GM18499 (cell line): Measurements from ENCODE around the gene ZNF385D.

Experiments used
- ATAC-seq: cut with Tn5 transposase; IDR thresholded peaks from one replicate; pipeline ENCODE4 v1.9.1; 2021; ENCODE audit warnings: moderate number of reproducible peaks; ENCODE audit not compliant: insufficient read depth, unreplicated experiment

The ZNF385D gene

DNA sequence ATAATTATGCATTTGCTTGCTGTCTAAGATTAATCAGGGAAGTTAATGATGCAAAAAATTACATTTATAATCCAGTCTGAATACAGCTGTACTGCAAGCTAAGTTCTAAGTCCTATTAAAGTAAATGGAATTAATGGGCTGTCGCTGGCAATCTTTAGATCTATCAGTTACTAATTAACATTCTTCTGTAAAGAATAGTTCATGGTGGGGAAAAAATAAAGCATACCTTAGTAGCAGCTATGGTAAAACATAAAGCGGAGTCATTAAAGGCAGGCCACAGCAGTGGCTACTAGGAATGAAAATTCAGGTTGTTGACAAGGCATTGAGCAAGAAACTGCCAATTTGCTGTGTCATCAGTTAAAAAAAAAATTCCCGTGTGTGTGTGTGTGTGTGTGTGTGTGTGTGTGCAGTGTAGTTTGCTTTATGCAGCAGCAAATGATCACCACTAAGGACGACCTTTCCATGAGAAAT is 129.8 kb downstream of the ZNF385D start:
- no peak for ATAC-seq

GRCh38 chr3:21620511-21621155 is 130.4 kb downstream of the ZNF385D start:
- no peak for ATAC-seq

DNA sequence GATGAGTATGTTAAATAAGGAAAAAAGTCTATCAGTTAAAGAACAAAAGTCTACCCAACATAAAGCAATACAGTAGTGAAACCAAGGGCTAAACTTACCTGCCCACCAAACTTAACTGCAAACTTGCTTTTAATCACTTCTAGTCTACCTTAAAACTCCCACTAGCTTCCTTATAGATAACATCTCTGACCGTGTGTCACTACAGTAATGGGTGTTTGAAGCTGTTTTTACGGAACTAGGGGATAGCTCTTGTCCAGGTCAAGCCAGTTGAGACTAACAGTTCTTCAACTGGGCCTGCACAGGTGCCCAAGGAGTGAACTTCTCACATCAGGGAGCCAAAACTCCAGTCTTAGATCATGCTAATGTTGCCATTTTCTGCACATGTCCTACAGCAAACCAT is 132.3 kb downstream of the ZNF385D start:
- ATAC-seq, result no peak

- no peak for ATAC-seq
These were observed 137.5 kb downstream of the ZNF385D start for GRCh38 chr3:21613372-21614070.

DNA sequence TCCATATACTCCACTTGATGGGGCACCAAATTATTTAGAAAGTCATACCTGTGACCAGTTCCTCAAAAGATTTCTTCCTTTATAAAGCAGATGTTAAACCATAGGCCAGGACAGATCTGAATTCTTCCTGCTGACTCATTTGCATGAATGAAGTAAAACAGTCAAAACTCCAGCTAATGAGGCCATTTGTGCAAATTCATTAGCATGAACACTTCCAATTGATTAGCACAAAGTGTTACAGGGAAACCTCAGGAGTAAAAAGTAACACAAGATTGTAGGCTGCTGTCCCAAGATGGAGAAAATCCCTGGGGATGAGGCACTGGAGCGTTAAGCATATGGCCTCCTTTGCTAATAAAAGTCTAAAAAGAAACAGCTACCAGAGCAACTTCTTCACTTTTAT is 149.8 kb downstream of the ZNF385D start:
- ATAC-seq, result no peak

DNA sequence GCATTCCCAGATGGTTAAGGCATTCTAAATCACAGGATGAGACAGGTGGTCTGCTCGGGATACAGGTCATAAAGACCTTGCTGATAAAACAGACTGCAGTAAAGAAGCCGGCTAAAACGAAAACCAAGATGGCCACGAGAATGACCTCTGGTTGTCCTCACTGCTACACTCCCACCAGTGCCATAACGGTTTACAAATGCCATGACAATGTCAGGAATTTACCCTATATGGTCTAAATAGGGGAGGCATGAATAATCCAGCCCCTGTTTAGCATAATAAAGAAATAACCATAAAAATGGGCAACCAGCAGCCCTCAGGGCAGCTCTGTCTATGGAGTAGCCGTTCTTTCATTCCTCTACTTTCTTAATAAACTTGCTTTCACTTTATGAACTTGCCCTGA is 151.1 kb downstream of the ZNF385D start:
- no peak for ATAC-seq

DNA sequence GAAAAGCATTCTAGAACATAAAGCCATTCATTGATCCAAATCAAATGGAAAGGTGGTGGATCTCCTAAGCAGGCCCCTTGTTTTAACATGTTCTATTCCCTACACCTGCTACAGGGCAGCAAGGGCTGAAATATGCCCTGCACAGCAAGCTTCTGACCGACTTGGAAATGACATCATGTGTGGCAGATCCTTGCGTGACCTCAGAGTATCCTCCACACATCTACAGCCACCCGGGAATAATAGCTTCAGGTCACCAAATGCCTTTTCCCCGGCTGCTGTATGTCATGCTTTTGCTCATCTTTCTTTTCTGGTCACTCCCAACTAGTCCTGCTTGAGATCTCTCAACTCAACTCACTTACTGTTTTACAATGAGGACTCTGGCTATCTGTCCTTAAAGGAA is 158.2 kb downstream of the ZNF385D start:
- ATAC-seq, result no peak

GRCh38 chr3:21587894-21588293 is 163.1 kb downstream of the ZNF385D start:
- ATAC-seq, result no peak

DNA sequence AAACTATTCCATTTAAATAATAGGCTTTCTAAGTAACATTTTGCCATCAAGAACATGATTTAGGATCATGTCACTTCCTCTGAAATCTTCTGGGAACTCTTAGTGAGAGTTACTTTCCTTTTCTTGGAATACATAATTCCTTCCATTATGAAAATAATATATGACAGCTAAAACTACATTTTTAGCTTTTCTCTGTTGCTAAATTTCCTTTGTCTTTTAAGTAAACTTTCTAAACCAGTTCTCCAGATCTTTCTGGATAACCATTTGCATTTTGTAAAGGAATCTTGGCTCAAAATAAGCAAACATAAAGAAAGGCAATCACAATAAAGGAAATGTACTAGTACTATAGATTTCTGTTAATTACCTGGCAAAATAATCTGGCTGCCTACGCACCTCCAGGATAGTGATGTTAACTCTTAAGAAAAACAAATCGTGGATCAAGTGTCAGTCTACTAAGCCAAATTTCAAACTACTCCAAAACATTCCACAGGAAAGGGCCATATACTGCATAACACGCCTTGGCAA is 165.7 kb downstream of the ZNF385D start:
- no peak for ATAC-seq

DNA sequence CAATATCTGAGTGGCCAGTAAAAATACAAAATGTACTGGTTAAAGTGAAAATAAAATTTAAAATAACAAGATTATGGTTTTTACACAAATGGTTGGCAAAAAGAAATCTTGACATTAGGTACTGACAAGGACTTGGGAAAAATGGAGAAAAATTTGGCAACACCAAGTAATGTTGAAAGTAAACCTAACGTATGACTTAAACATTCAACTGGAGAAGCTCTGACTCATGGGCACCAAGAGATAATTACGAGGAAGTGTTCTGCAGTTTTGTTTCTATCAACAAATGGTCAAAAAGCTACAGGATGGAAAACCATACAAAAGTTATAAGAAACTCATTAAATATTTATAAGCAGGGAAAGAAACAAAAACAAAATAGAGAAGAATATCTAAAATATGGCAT is 177.7 kb downstream of the ZNF385D start:
- ATAC-seq, result no peak

- ATAC-seq, result no peak
These were observed 186.5 kb downstream of the ZNF385D start for GRCh38 chr3:21564531-21564930.

DNA sequence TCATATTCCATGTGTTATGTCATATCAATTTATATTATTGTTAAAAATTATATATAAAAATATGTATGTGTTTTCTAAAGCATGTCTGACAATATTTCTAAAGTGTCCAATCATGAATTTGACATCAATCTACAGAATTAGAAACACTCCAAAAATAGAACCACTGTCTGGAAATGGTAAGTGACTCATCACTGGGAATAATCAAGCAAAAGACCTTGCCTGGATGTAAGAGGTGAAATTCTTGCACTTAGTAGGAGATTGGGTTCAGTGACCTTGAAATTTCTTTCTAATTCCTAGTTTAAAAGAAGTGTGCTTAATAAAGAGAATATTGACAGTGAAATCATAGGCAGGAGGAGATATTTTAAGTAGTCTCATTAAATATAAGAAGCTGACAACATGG is 188.8 kb downstream of the ZNF385D start:
- no peak for ATAC-seq

GRCh38 chr3:21561472-21561871 is 189.5 kb downstream of the ZNF385D start:
- ATAC-seq, result no peak

- ATAC-seq, result no peak
These were observed 200.0 kb downstream of the ZNF385D start for GRCh38 chr3:21551019-21551418.

DNA sequence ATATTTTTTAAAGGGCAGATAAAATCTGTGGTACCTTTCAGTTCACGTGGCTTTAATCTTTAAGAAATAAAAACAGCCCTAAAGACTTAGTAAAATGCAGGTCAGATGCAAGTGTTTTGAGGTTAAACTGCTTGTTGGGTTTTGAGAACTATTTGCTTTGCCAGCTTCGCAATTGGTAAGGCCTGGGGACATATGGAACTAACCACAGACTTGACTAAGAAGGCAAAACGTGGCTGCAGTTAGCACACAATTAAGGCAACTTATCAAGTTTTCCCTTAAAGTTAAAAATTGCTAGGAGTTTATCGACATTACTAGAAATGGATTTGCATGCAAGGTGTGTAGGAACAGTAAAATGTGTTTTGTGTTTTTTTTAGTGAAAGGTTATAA is 206.9 kb downstream of the ZNF385D start:
- no peak for ATAC-seq

DNA sequence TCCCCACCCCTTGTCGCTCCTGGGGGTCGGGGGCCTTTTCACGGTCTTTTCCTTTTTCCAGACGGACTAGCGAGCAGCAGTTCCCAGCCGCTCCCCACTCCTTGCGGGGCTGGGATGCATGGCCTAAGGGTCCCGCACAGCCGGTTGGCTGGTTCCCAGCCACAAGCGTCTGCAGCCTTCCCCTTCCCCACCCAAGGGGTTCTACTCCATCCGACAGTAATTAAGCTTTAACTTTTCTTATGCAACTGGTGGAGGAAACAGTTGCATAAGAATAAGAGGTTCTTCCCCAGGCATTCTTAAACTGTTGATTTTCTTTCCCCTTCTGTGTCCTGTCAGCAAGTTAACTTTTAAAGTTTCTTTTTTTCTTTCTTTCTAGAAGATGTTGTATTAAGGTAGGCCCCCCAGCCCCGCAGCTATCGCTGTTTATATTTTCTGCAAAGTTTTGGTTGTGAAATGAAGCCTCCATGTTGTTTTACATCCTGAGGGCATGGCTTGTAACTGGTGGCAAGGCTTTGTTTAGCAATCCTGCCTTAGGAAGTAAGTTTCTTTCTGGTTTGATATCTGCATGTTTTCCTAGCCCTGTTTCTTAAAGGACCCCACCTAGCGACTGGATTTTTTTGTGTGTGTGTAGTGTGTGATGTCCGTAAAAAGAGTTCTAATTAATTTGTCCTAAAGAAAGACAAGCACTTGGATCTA is 207.5 kb downstream of the ZNF385D start:
- no peak for ATAC-seq

GRCh38 chr3:21542656-21543379 is 208.2 kb downstream of the ZNF385D start:
- ATAC-seq, result no peak

GRCh38 chr3:21540265-21540664 is 210.7 kb downstream of the ZNF385D start:
- ATAC-seq, result no peak

DNA sequence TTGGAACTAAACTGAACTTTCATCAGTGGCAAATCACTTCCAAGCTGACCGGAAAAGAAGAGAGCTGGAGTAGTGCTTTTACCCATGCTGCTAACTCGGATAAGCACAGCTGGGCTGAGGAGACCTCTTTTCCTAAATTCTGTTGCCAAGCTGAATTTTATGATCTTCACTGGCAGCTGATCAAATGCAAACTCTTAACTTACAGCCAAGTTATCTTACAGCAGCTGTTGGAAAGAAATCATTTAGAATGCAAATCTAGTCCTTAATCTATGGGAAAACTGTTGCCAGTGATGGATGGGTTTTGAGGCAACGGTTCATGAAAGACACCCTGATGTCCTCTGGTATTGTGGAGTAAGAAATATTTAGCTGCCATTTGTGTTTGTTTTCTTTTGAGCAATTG is 216.5 kb downstream of the ZNF385D start:
- no peak for ATAC-seq

- ATAC-seq, result no peak
These were observed 218.0 kb downstream of the ZNF385D start for GRCh38 chr3:21533002-21533401.

DNA sequence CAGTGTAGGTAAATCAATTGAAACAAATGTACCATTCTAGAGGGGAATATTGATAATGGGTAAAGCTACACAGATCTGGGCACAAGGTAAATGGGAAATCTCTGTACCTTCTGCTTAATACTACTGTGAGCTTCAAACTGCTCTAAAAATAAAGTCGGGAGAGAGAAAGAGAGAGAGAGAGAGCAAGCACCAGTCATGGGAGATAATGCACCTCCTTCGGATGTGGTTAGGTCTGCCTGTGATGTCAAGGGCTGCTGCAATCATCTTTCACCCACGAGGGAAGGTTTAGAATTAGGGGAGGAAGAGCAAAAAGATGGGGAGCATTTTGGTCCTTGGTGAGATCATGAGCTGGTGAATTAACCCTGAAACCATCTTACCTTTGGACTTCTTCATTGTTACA is 219.1 kb downstream of the ZNF385D start:
- ATAC-seq, result no peak
